ENCODE data around the gene LOX. TPM values are rescaled to one million over a fixed set of nuclear protein-coding genes. Genes with fewer than 3 reads are reported as not detected.

LOX gene
- total RNA-seq, 1 donor from 2014 or later = 1.2 TPM

DNA sequence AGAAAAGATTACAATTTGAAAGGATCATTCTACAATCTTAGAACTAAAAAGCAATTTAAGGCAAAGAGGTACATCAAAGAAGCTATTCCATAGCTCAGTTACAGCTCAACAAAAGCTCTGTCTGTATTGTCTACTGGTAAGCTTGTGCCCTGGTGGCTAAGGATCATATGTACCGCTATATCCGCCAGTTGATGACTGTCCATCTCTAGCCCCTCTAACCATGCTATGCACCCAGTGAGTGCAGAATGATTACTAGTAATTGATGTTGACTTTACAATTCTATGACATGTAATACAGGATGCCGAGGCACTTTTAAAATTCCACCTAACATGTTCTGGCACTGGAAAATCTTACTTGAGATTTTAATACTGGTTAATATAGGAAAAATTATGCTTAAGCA lies 13.1 kb downstream of the LOX start:
- no peaks in the 10 kb centered on the region for H3K36me3 Mint-ChIP-seq (ENCODE audit: low read depth)
- no peaks in the 10 kb centered on the region for H3K27me3 Mint-ChIP-seq (ENCODE audit: low read depth)

GRCh38 chr5:122063836-122064235 lies 14.2 kb downstream of the LOX start:
- no peaks in the 10 kb centered on the region for H3K9me3 Mint-ChIP-seq
- H3K36me3 Mint-ChIP-seq (ENCODE audit: low read depth) = no peaks in the 10 kb centered on the region
- H3K4me3 Mint-ChIP-seq = no peak overlapping the region
- no peak for DNase-seq (ENCODE audit: low read depth, low spot score)
- TF ChIP-seq CTCF (conservative IDR thresholded peaks at IDR 0.05) = no peak
- H3K4me1 Mint-ChIP-seq = peaks cover 14% of the 10 kb centered on the region
- H3K27me3 Mint-ChIP-seq (ENCODE audit: low read depth) = no peaks in the 10 kb centered on the region
- H3K27ac Mint-ChIP-seq (ENCODE audit: unreplicated experiment) = no peak overlapping the region

More for the DNA sequence above, 13.1 kb downstream of the LOX start:
- DNase-seq (ENCODE audit: low read depth, low spot score) = no peak
- Mint-ChIP-seq H3K4me1 (peaks cover 14% of the 10 kb centered on the region), H3K9me3 (no peaks in the 10 kb centered on the region), H3K4me3 (no peak overlapping the region), H3K27ac (ENCODE audit: unreplicated experiment) (no peak overlapping the region)
- TF ChIP-seq CTCF (conservative IDR thresholded peaks at IDR 0.05) = no peak

- TF ChIP-seq CTCF (conservative IDR thresholded peaks at IDR 0.05) = no peak
- peaks cover 7% of the 10 kb centered on the region for H3K4me1 Mint-ChIP-seq
- DNase-seq (ENCODE audit: low read depth, low spot score) = no peak
- H3K36me3 Mint-ChIP-seq (ENCODE audit: low read depth) = no peaks in the 10 kb centered on the region
- H3K4me3 Mint-ChIP-seq = no peak overlapping the region
- no peak overlapping the region for H3K27ac Mint-ChIP-seq (ENCODE audit: unreplicated experiment)
- no peaks in the 10 kb centered on the region for H3K27me3 Mint-ChIP-seq (ENCODE audit: low read depth)
- no peaks in the 10 kb centered on the region for H3K9me3 Mint-ChIP-seq
Measured at GRCh38 chr5:122062205-122062604, 15.9 kb downstream of the LOX start.

DNA sequence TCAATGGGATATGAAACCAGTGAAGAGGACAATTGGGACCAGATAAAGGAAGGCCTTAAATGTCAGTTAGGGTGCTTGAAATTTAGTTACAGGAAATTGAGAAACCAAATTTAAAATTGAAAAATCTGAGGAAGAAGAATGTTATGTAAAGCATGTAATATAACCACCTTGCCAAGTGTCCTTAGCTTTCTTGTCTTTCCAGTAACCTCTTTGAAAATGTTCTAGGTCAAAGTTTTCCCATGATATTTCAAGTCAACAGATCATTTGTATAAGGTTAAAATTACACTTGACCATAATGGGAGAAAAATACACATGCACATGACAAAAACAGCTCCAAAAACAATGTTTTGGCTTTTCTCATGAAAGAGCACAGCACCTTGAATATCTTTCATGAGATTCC lies 21.1 kb downstream of the LOX start:
- no peak overlapping the region for H3K27ac Mint-ChIP-seq (ENCODE audit: unreplicated experiment)
- no peak overlapping the region for H3K4me3 Mint-ChIP-seq
- TF ChIP-seq CTCF (conservative IDR thresholded peaks at IDR 0.05) = no peak
- no peaks in the 10 kb centered on the region for H3K27me3 Mint-ChIP-seq (ENCODE audit: low read depth)
- no peak for DNase-seq (ENCODE audit: low read depth, low spot score)
- H3K4me1 Mint-ChIP-seq = no peaks in the 10 kb centered on the region
- peaks cover 5% of the 10 kb centered on the region for H3K36me3 Mint-ChIP-seq (ENCODE audit: low read depth)
- H3K9me3 Mint-ChIP-seq = peaks cover 4% of the 10 kb centered on the region

DNA sequence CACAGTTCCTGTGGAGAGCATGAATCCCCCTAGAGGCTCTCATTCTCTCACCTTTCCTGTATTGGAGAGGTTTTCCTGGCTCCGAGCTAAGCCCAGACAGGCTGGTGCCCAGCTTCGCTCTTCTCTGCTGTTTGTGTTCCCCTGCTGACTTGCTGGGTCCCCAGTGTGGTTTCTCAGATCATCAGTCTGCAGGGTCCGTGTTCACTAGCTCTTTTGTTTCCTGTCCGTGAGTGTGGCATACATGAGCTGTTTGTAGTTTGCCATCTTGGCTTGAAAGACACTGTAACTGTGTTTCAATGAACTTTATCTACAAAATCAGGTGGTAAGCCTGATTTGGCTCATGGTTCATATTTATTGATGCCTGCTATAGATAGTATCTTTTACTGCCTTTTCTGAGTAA lies 23.8 kb downstream of the LOX start:
- TF ChIP-seq CTCF (conservative IDR thresholded peaks at IDR 0.05) = no peak
- H3K4me1 Mint-ChIP-seq = no peaks in the 10 kb centered on the region
- no peak for DNase-seq (ENCODE audit: low read depth, low spot score)
- no peak overlapping the region for H3K4me3 Mint-ChIP-seq
- H3K27ac Mint-ChIP-seq (ENCODE audit: unreplicated experiment) = no peak overlapping the region
- peaks cover 20% of the 10 kb centered on the region for H3K36me3 Mint-ChIP-seq (ENCODE audit: low read depth)
- no peaks in the 10 kb centered on the region for H3K27me3 Mint-ChIP-seq (ENCODE audit: low read depth)
- peaks cover 7% of the 10 kb centered on the region for H3K9me3 Mint-ChIP-seq
